Nephron progenitor cell (in vitro differentiated cells): Measurements from ENCODE around the gene DEPP1.

Experiments used
- DNase-seq: peaks from one replicate; pipeline ENCODE4 v3.0.0; 2021
- H3K27ac Mint-ChIP-seq: 2 replicates; pipeline ENCODE4 v1.8.0; 2021; ENCODE audit warnings: mild to moderate bottlenecking, moderate library complexity, mixed read lengths
- H3K27me3 Mint-ChIP-seq: 2 replicates; pipeline ENCODE4 v1.8.0; 2021; ENCODE audit warnings: mild to moderate bottlenecking, low read depth, mixed read lengths; ENCODE audit not compliant: poor library complexity
- H3K36me3 Mint-ChIP-seq: 2 replicates; pipeline ENCODE4 v1.8.0; 2021; ENCODE audit warnings: low read depth, mixed read lengths
- H3K4me1 Mint-ChIP-seq: 2 replicates; pipeline ENCODE4 v1.8.0; 2021; ENCODE audit warnings: mixed read lengths
- H3K4me3 Mint-ChIP-seq: 2 replicates; pipeline ENCODE4 v1.8.0; 2021; ENCODE audit warnings: mild to moderate bottlenecking, moderate library complexity, mixed read lengths
- H3K9me3 Mint-ChIP-seq: 2 replicates; pipeline ENCODE4 v1.8.0; 2021; ENCODE audit warnings: mild to moderate bottlenecking, moderate library complexity, mixed read lengths
- CTCF ChIP-seq: fragments of 200-600 bp; sonication (generic); IDR thresholded peaks from 2 replicates; pipeline ENCODE4 v1.5.0; 2021; ENCODE audit warnings: antibody characterized with exemption

The DEPP1 gene

GRCh38 chr10:44991571-44991970 lies 13.0 kb upstream of the DEPP1 start:
- H3K4me3 Mint-ChIP-seq = no peak overlapping the region
- no peak overlapping the region for H3K27ac Mint-ChIP-seq
- no peaks in the 10 kb centered on the region for H3K9me3 Mint-ChIP-seq
- no peak for DNase-seq
- H3K27me3 Mint-ChIP-seq = peaks cover 4% of the 10 kb centered on the region
- peaks cover 3% of the 10 kb centered on the region for H3K36me3 Mint-ChIP-seq
- peaks cover 56% of the 10 kb centered on the region for H3K4me1 Mint-ChIP-seq
- no peak for TF ChIP-seq CTCF

GRCh38 chr10:44990965-44991364 lies 12.4 kb upstream of the DEPP1 start:
- H3K4me1 Mint-ChIP-seq = peaks cover 49% of the 10 kb centered on the region
- no peak for TF ChIP-seq CTCF
- H3K36me3 Mint-ChIP-seq = peaks cover 3% of the 10 kb centered on the region
- no peak overlapping the region for H3K4me3 Mint-ChIP-seq
- peaks cover 10% of the 10 kb centered on the region for H3K27me3 Mint-ChIP-seq
- H3K27ac Mint-ChIP-seq = no peak overlapping the region
- no peak for DNase-seq
- H3K9me3 Mint-ChIP-seq = no peaks in the 10 kb centered on the region

GRCh38 chr10:44990302-44990655 lies 11.7 kb upstream of the DEPP1 start:
- Mint-ChIP-seq H3K4me1 (peaks cover 46% of the 10 kb centered on the region), H3K36me3 (peaks cover 3% of the 10 kb centered on the region), H3K27ac (no peak overlapping the region), H3K9me3 (no peaks in the 10 kb centered on the region), H3K4me3 (peak overlapping the region; percentile 7), H3K27me3 (peaks cover 10% of the 10 kb centered on the region)
- peak; percentile 45 for TF ChIP-seq CTCF
- DNase-seq = peak; percentile 56

- H3K27ac Mint-ChIP-seq = no peak overlapping the region
- H3K36me3 Mint-ChIP-seq = peaks cover 3% of the 10 kb centered on the region
- H3K4me3 Mint-ChIP-seq = no peak overlapping the region
- H3K27me3 Mint-ChIP-seq = peaks cover 10% of the 10 kb centered on the region
- H3K9me3 Mint-ChIP-seq = no peaks in the 10 kb centered on the region
- TF ChIP-seq CTCF = no peak
- DNase-seq = no peak
- peaks cover 46% of the 10 kb centered on the region for H3K4me1 Mint-ChIP-seq
Observed at GRCh38 chr10:44989597-44990301, 11.1 kb upstream of the DEPP1 start.

GRCh38 chr10:44988957-44989585 lies 10.5 kb upstream of the DEPP1 start:
- H3K27me3 Mint-ChIP-seq = peaks cover 10% of the 10 kb centered on the region
- no peak for DNase-seq
- H3K4me3 Mint-ChIP-seq = no peak overlapping the region
- peaks cover 3% of the 10 kb centered on the region for H3K36me3 Mint-ChIP-seq
- no peaks in the 10 kb centered on the region for H3K9me3 Mint-ChIP-seq
- TF ChIP-seq CTCF = no peak
- H3K4me1 Mint-ChIP-seq = peaks cover 49% of the 10 kb centered on the region
- H3K27ac Mint-ChIP-seq = no peak overlapping the region

- Mint-ChIP-seq H3K36me3 (no peaks in the 10 kb centered on the region), H3K4me3 (no peak overlapping the region), H3K27ac (no peak overlapping the region), H3K27me3 (peaks cover 10% of the 10 kb centered on the region), H3K9me3 (no peaks in the 10 kb centered on the region), H3K4me1 (peaks cover 60% of the 10 kb centered on the region)
- DNase-seq = no peak
- no peak for TF ChIP-seq CTCF
Observed at GRCh38 chr10:44986670-44987069, 8.1 kb upstream of the DEPP1 start.
